HG02763 (cell line): ENCODE data around the gene ECHDC3.

Experiments used
- ATAC-seq: cut with Tn5 transposase; IDR thresholded peaks from one replicate; pipeline ENCODE4 v1.9.1; 2021; ENCODE audit warnings: mild to moderate bottlenecking, moderate library complexity; ENCODE audit not compliant: unreplicated experiment

Gene ECHDC3

DNA sequence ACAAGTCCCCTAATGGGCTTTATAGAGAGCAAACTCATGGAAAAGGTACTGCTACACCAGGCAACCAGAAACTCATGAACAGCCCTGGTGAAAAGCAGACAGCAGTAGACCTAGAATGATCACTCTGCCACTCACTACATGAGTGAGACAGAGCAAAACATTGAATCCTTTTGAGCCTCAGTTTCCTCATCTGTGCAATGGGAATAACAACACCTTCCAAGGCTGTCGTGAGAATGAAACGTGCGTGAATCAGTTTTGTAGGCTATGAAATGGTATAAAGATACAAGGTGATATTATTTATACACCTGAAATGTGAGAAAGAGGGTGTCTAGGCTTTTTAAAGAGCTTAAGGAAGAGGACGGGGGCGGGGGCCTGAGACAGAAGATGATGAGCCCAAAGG is 66.6 kb downstream of the ECHDC3 start:
- ATAC-seq: no peak

DNA sequence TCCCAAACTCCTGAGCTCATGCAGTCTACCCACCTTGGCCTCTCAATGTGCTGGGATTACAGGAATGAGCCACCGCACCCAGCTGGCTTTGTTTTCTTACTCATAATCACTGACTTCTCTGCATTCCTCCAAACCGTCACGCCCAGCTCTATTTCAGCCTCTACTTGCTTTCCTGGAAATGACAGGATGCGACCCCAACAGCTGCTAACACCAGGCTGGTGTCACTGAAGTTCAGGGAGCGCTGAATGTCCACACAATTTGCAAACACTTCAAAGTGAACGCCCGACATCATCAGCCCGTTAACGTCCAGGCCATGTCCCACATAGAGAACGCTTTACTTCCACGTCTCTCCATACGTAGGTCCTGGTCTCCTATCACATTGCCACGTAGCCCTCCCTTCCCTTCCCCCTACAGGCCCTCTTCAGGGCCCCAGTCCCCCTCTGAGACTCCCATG is 68.2 kb downstream of the ECHDC3 start:
- ATAC-seq: no peak

- ATAC-seq: no peak
Observed at GRCh38 chr10:11810973-11811372, 68.8 kb downstream of the ECHDC3 start.

DNA sequence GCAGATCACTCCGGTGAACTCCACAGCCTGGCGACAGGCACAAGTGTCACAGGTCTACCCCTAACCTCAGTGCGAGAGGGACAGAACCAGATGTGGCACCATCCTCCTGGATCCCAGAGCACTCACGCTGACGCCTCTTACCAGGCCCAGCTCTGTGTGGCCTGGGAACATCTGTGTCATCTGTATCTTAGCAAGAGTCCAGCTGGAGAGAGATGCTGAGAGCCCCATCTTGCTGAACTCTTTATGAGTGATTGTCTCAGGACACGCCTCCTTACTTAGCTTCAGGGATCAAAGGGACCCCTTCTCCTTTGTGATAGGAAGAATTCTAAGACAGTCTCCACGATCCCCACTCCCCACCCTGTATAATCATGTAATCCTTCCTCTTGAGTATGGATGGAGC is 71.0 kb downstream of the ECHDC3 start:
- no peak for ATAC-seq
